GM03348 (cell line): ENCODE results near the gene MAT2B.
"Not testable (repeated sequence)": the region's sequence is repeated elsewhere in the genome, so short reads cannot be mapped to it uniquely, and the experiment has no call there.

Experiments used
- DNase-seq: peaks from one replicate; pipeline ENCODE4 v3.0.0; 2012; ENCODE audit warnings: low spot score

Gene MAT2B

DNA sequence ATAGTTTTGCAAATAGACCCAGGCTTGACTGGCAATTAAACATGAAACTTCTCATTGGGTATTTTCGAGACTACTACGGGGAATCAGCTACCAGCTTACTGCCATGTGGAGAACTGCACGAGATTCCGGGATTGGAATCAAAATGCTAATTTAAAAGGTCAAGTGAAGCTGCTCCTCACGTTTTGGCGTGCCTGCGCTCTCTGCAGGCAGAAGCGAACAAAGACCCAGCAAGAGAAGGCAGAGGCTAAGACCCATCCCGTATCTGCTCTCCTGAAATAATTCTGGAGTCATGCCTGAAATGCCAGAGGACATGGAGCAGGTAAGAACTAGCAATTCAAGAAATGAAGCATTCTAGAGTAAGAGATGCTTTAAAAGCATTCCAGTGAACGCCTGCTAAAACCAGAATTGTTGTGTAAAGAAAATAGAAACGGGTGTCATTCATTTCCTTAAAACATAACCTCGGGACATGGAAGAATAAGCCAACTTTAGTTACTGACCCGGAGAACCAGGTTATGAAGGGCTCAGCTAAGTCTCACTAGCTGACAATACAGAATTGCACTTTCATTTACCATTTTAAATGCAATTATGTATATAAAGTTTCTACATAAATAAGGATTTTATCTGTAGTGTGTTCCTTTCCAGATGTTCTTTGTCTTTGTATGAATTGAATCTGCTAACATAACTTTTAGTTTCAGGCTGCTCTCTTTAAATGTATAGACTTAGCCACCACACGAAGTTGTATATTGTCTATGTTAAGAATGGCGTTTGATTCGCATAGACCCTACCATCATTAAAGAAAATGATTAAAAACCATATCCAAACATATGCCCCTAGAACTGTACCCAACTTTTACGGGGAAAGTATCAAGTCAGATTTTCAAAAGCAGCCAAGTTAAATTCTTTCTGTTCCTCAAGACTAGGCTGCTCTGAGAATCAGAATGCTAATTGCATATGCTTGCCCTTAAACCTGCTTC lies 2.0 kb upstream of the MAT2B start:
- DNase-seq: peak; percentile 73

DNA sequence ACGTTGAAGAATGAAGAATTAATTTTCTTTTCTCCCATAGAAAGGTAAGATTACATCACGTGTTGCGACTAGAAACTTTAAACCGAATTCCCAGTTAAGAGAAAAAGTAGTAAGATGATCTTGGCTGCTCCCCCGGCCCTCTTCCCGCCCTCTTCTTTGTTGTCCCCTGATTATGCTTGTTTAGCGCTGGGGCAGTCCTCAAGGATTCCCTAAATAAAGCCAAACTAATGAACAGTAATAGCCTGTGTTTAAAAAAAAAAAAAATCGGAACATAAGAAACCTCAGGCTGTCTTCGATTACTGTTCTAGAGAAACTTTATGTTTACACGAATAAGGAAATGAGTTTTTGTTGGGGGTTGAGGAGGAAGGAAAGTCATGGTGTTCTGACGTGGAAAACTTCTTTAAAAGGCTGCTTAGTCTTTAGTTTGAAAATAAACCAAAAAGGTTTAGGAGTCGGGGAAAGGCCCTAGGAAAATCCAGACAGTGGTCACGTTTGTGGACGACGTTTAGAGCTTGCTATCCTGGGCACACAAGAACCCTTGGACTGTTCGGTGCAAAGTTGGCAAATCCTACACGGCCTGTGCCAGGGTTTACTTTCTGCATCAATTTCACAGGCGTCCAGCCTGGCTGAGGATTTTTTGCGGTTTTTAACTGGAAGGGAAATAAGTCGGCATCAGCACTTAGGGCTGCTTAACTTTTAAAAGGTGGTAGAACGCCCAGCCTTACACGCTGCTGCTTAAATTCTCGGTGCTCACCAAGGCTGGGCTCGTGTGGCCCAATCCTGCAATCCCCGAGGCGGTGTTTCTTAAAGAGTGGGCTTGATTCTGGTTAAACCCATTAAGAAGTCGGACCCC lies 1.1 kb upstream of the MAT2B start:
- peak; percentile 27 for DNase-seq

- DNase-seq: peak; percentile 5
These were observed 411 bp upstream of the MAT2B start for GRCh38 chr5:163505049-163505367.

GRCh38 chr5:163506095-163506457 lies 657 bp downstream of the MAT2B start:
- DNase-seq: peak; percentile 9

- DNase-seq: peak; percentile 39
These were observed 1.3 kb downstream of the MAT2B start for GRCh38 chr5:163506726-163507125.

GRCh38 chr5:163508753-163509152 lies 3.3 kb downstream of the MAT2B start:
- no peak for DNase-seq

GRCh38 chr5:163509291-163509951 lies 4.0 kb downstream of the MAT2B start:
- DNase-seq: peak; percentile 44

DNA sequence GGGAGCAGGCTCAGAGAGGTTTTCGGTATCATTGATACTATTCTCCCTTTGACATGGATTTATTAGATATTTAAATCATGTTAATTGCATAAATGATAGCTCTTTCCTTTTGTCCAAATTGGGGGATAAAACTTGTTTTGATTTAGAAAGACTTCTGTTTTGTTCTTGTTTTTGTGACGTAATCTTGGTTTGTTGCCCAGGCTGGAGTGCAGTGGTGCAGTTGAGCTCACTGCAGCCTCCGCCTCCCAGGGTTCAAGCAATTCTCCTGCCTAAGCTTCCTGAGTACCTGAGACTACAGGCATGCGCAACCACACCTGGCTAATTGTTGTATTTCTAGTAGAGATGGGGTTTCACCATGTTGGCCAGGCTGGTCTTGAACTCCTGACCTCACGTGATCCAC lies 7.1 kb downstream of the MAT2B start:
- DNase-seq: no peak

DNA sequence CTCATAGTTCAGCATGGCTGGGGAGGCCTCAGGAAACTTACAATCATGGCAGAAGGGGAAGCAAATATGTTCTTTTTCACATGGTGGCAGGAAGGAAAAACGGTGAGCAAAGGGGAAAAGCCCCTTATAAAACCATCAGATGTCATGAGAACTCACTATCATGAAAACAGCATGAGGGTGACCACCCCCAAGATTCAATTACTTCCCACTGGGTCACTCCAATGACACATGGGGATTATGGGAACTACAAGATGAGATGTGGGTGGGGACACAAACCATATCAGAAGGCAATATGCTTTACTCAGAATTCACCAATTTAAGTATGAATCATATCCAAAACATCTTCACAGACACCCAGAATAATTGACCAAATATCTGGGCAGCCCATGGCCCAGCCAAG lies 19.7 kb downstream of the MAT2B start:
- no peak for DNase-seq

DNA sequence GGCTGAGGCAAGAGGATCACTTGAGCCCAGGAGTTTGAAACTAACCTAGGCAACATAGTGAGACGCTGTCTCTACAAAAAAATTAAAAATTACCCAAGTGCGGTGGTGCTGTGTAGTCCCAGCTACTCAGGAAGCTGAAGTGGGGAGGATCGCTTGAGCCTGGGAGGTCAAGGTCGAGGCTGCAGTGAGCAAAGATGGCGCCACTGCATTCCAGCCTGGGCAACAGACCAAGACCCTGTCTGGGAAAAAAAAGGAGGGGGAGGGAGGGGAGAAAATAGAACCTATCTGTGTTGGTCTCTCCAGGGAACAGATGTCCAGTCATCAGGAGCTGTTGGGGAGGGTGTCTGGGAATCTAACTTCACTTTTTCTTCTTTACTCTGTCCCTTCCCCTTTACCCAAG lies 24.3 kb downstream of the MAT2B start:
- DNase-seq: no peak

DNA sequence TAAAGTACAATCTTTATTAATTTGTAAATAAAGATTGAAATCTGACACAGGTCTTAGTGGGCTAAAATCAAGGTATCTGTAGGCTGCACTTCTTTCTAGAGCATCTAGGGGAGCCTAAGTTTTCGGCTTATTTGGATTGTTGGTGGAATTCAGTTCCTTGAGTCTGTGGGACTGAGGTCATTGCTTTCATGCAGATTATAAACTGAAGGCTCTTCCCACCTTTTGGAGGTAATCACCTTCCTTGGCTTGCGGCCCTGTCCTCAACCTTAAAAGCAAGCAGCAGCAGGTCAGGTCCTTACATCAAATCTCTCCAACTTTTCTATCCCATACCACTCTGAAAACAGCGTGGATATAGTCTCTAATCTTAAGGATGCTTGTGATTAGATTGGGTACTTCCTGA lies 25.9 kb downstream of the MAT2B start:
- no peak for DNase-seq

DNA sequence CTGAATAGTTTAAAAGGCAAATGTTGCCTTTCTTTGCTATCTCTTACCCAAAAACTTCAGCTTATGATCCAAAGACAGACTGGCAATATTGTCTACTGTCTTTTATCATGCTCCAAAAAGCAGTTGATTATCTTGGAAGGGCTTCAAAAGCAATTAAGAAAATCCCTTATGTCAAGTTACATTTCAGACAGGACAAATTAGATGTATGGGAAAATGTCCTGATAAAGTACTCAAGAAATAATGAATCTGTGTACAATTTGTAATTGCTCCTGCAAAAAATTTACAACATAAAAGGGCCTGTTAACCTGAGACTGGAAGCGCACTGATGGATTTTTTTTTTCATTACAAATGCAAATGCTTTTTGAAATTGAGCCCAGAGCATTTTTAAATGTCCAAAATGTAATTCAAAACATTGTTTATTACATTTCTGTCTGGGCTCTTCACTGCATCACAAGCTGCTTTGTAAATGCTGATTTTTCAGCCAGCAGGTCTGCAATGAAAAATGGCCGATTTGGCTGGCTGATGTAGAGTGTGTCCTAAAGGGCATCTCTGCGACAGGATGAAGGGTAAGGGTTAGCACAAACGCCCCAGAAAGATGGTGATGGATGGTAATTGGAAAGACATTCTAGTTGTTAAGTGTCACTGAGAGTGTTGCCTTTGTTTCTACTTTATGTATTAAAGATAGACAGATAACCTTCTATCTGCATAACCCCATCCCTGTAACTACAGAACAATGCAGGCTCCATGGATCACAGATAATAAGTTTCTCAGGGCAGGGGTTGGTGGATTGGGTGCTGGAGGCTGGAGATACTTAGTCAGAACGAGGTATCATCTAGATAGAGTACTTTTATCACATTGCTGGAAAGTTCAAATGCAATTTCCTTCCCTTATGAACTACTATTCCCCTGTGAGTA lies 27.0 kb downstream of the MAT2B start:
- DNase-seq: no peak

- DNase-seq: no peak
These were observed 27.8 kb downstream of the MAT2B start for GRCh38 chr5:163533223-163533622.

DNA sequence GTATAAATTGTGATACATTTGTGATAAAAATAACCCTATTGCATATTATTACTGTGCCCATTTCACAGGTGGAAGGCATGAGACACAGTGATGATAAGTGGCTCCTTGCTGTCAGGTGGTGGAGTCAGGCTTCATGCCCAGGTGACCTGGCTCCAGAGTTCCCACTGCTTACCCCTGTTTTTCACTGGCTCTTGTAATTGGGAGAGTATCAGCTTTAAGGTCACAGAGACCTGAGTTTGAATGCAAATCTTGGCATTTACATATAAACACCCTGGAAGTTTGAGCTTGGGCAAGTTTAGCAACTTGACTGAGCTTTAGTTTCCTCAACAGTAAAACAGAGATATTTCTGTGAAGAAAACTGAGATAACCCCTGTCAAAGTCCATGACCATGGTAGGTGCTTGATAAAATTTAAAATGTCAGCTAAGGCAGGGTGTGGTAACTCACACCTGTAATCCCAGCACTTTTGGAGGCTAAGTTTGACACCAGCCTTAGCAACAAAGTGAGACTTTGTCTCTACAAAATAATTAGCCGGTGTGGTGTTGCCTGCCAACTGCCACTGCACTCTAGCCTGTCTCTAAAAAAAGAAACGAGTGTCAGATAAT lies 29.2 kb downstream of the MAT2B start:
- DNase-seq: no peak

- DNase-seq: no peak
These were observed 29.9 kb downstream of the MAT2B start for GRCh38 chr5:163535290-163535689.

DNA sequence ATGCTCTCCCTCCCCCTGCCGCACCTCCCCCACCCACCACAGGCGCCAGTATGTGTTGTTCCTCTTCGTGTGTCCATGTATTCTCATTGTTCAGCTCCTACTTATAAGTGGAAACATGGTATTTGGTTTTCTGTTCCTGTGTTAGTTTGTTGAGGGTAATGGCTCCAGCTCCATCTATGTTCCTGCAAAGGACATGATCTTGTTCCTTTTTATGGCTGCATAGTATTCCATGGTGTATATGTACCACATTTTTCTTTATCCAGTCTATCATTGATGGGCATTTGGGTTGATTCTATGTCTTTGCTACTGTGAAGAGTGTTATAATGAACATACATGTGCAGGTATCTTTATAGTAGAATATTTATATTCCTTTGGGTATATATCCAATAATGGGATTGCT lies 31.0 kb downstream of the MAT2B start:
- not testable (repeated sequence) for DNase-seq

DNA sequence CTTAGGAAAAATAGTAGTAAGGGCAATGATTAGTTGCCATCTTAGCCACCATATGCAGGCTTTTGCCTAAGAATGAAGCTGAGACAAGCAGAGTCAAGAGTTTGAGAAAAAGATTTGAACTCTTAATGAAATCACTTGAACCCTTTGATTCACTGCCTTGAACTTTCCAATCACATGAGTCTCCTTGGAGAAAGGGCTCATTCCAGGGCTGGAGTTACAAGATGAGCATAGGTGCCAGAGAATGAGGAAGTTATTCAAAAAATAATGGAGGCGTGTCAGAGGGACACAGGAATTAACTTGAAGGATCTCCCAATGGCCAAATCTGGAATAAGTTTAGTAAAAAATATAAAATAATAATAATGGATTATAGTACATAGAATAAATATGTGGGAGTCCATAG lies 35.3 kb downstream of the MAT2B start:
- no peak for DNase-seq

- no peak for DNase-seq
These were observed 37.4 kb downstream of the MAT2B start for GRCh38 chr5:163542771-163543170.

- DNase-seq: no peak
These were observed 38.6 kb downstream of the MAT2B start for GRCh38 chr5:163544041-163544440.

GRCh38 chr5:163544836-163545235 lies 39.4 kb downstream of the MAT2B start:
- no peak for DNase-seq

- DNase-seq: no peak
These were observed 43.2 kb downstream of the MAT2B start for GRCh38 chr5:163548649-163549048.
